Psoas muscle (tissue), 8 donors: ENCODE results near the gene NGF. TPM values are rescaled to one million over a fixed set of nuclear protein-coding genes. Genes with fewer than 3 reads are reported as not detected.

Experiments
- ATAC-seq, 4 donors: fragments of 200-7000 bp; cut with Tn5 transposase; one replicate each; pipeline ENCODE4 v1.9.1; 2020; ENCODE audit warnings: moderate library complexity in 3 of 4, mild to moderate bottlenecking in 2 of 4
- DNase-seq, 2 donors: peaks; one replicate each; pipeline ENCODE4 v3.0.0-alpha.2; 2020
- H3K27ac ChIP-seq: fragments of 200-600 bp; one replicate; pipeline ENCODE4 v1.8.0; 2022
- H3K27me3 ChIP-seq, 3 donors: fragments of 200-600 bp in 1 of 3; one replicate each; pipeline versions ENCODE4 v1.6.1 to v1.8.0; 2013 to 2022; ENCODE audit warnings: low read length in 2 of 3, mild to moderate bottlenecking in 2 of 3, moderate library complexity in 1 of 3; ENCODE audit not compliant: insufficient read depth in 3 of 3
- H3K36me3 ChIP-seq, 2 donors: fragments of 200-600 bp in 1 of 2; one replicate each; pipeline versions ENCODE4 v1.6.1 to v1.8.0; 2013 to 2022; ENCODE audit warnings: low read depth in 1 of 2, mild to moderate bottlenecking in 1 of 2, moderate library complexity in 1 of 2; ENCODE audit not compliant: insufficient read depth in 1 of 2
- H3K4me1 ChIP-seq: fragments of 200-600 bp; one replicate; pipeline ENCODE4 v1.8.0; 2022
- H3K4me3 ChIP-seq: fragments of 200-600 bp; one replicate; pipeline ENCODE4 v1.8.0; 2022; ENCODE audit warnings: mild to moderate bottlenecking
- H3K9me3 ChIP-seq: fragments of 200-600 bp; one replicate; pipeline ENCODE4 v1.8.0; 2022
- CTCF ChIP-seq: fragments of 200-600 bp; IDR thresholded peaks from one replicate; pipeline ENCODE4 v1.8.0; 2022; ENCODE audit warnings: antibody characterized with exemption
- WGBS, 3 donors: extraction: QIAGEN DNeasy Blood & Tissue Kit; methylation state at CpG; one replicate each; pipeline versions ENCODE4 v1.1.6 to v1.1.7; 2013; 5-methylcytosine and 5-hydroxymethylcytosine counted together
- intact Hi-C, 2 donors: fragments of 100-400 bp; cut with DNase I; formaldehyde crosslinking; loops; one replicate each; pipeline versions ENCODE4 v1.11.0 to v1.14.2; 2022
- polyA plus RNA-seq, 3 donors: library from polyadenylated mRNA; stranded (reverse); fragments of 200-250 nt; gene quantifications; one replicate each; pipeline ENCODE4 v1.2.3, GENCODE V29; 2013
- total RNA-seq, 4 donors: library from RNA; stranded (reverse); fragmentation: NEBNext Ultra II Directional in 2 of 4; extraction: Animal tissue kit (Norgen Biotek cat#: 25700) in 2 of 4; gene quantifications; one replicate each; pipeline versions ENCODE4 v1.2.1 to v1.2.4, GENCODE V29; 2021 to 2023
- donor health status: healthy with polysubstance abuse.
- donor health status: DM: no; HTN: no; CAD: no; lungs with moderate emphysema.
- donor health status: Bipolar disorder and iron deficiency.
- donor health status: healthy.
- donor health status: DM: yes; HTN: yes; CAD: no.
- donor health status: DM: no; HTN: no; CAD: no.
- donor health status: DM: no; HTN: no; CAD: no.
- donor health status: DM: yes; HTN: yes; CAD: no.

NGF gene
- total and polyA plus RNA-seq, 7 donors: 0.27 to 1.4 (median 0.57) TPM

GRCh38 chr1:115330480-115331013 is 7.5 kb downstream of the NGF start:
- no peak for TF ChIP-seq CTCF
- Histone ChIP-seq H3K4me1 (no peaks in the 10 kb centered on the region), H3K4me3 (no peak overlapping the region), H3K36me3 (no peaks in the 10 kb centered on the region), H3K27ac (peak overlapping the region; percentile 46), H3K9me3 (no peaks in the 10 kb centered on the region), H3K27me3 (no peaks in the 10 kb centered on the region)
- no peak for DNase-seq
- intact Hi-C loops: no loop called here
- peak in 1 of 4 donors; percentile 53 for ATAC-seq
- 45 to 59% (median 52%) methylated on average over 7 of the region's 7 CpGs for WGBS, 3 donors

GRCh38 chr1:115329965-115330364 is 8.1 kb downstream of the NGF start:
- H3K27ac ChIP-seq: no peak overlapping the region
- TF ChIP-seq CTCF: no peak
- H3K36me3 ChIP-seq: no peaks in the 10 kb centered on the region
- ATAC-seq (no peak), DNase-seq (no peak)
- 69 to 80% (median 79%) methylated on average over 3 of the region's 3 CpGs for WGBS, 3 donors
- H3K4me1 ChIP-seq: no peaks in the 10 kb centered on the region
- no peaks in the 10 kb centered on the region for H3K9me3 ChIP-seq
- H3K27me3 ChIP-seq: no peaks in the 10 kb centered on the region
- H3K4me3 ChIP-seq: no peak overlapping the region
- intact Hi-C loops: no loop called here

GRCh38 chr1:115327270-115327669 is 10.8 kb downstream of the NGF start:
- DNase-seq: no peak
- no peak overlapping the region for H3K4me3 ChIP-seq
- no peak for TF ChIP-seq CTCF
- H3K9me3 ChIP-seq: no peaks in the 10 kb centered on the region
- ATAC-seq: no peak
- no peaks in the 10 kb centered on the region for H3K36me3 ChIP-seq
- intact Hi-C loops: no loop called here
- WGBS, 3 donors: 82 to 85% (median 84%) methylated on average over 3 of the region's 3 CpGs
- H3K27me3 ChIP-seq: no peaks in the 10 kb centered on the region
- no peaks in the 10 kb centered on the region for H3K4me1 ChIP-seq
- H3K27ac ChIP-seq: no peak overlapping the region

- Histone ChIP-seq H3K4me3 (no peak overlapping the region), H3K36me3 (no peaks in the 10 kb centered on the region), H3K9me3 (no peaks in the 10 kb centered on the region), H3K27me3 (no peaks in the 10 kb centered on the region), H3K27ac (no peak overlapping the region), H3K4me1 (no peaks in the 10 kb centered on the region)
- WGBS, 3 donors: 80 to 88% (median 85%) methylated on average over 6 of the region's 6 CpGs
- ATAC-seq: no peak
- intact Hi-C loops: no loop called here
- TF ChIP-seq CTCF: no peak
- no peak for DNase-seq
These were observed 11.6 kb downstream of the NGF start for GRCh38 chr1:115326419-115326818.

GRCh38 chr1:115325874-115326273 is 12.2 kb downstream of the NGF start:
- ATAC-seq: no peak
- DNase-seq: no peak
- Histone ChIP-seq H3K27me3 (no peaks in the 10 kb centered on the region), H3K36me3 (no peaks in the 10 kb centered on the region), H3K4me3 (no peak overlapping the region), H3K27ac (no peak overlapping the region), H3K9me3 (no peaks in the 10 kb centered on the region), H3K4me1 (no peaks in the 10 kb centered on the region)
- intact Hi-C loops: no loop called here
- TF ChIP-seq CTCF: no peak
- 41 to 49% (median 42%) methylated on average over 5 of the region's 5 CpGs for WGBS, 3 donors
